GM12872 (cell line): ENCODE measurements around the gene CREG2.

Experiments used
- TF ChIP-seq, protein P1 (sequence below): IDR thresholded peaks from 3 replicates; pipeline ENCODE4 v1.5.1; 2011; ENCODE audit warnings: low read depth, mild to moderate bottlenecking, low read length, moderate library complexity; ENCODE audit not compliant: insufficient read depth

Gene CREG2

DNA sequence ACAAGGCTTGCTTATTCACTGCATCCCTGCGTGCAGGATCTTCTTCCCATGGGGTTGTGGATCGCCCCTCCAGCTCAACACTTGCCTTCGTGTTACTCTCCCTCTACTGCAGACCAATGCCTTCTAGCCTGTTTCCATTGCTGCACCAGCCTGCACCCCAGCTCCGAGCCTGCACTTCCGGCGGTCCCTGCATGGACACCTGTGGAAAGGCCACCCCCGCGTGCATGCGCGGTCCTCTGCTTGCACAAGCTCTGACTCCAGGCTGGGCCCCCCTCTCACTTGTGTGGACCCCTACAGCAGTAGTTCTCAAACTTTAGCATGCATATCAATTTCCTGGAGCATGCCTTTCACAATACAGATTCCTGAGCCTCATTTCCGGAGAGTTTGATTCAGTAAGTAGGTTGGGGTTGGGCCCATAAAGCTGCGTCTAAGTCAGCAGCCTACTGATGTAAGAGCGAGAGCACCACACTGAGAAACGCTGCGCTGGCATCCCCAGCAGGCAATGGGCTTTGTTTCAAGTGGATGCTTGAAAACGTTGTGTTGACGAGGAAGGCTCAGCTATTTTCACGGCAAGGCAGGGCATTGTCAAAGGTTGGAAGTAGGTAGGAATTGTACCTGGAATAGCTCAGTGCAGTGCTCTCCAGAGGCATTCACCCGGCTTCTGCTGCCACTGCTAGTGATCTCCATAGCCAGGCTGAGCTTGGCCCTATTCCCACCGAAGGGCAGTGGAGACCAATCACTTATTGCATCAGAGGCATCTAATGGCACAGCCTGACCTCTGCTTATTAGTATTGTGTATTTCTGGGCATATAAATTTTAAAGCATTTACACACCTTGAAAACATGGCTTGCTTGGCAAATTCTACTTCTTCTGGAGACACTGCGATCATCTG lies 32.6 kb downstream of the CREG2 start:
- TF ChIP-seq, protein P1, sequence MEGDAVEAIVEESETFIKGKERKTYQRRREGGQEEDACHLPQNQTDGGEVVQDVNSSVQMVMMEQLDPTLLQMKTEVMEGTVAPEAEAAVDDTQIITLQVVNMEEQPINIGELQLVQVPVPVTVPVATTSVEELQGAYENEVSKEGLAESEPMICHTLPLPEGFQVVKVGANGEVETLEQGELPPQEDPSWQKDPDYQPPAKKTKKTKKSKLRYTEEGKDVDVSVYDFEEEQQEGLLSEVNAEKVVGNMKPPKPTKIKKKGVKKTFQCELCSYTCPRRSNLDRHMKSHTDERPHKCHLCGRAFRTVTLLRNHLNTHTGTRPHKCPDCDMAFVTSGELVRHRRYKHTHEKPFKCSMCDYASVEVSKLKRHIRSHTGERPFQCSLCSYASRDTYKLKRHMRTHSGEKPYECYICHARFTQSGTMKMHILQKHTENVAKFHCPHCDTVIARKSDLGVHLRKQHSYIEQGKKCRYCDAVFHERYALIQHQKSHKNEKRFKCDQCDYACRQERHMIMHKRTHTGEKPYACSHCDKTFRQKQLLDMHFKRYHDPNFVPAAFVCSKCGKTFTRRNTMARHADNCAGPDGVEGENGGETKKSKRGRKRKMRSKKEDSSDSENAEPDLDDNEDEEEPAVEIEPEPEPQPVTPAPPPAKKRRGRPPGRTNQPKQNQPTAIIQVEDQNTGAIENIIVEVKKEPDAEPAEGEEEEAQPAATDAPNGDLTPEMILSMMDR = no peak

DNA sequence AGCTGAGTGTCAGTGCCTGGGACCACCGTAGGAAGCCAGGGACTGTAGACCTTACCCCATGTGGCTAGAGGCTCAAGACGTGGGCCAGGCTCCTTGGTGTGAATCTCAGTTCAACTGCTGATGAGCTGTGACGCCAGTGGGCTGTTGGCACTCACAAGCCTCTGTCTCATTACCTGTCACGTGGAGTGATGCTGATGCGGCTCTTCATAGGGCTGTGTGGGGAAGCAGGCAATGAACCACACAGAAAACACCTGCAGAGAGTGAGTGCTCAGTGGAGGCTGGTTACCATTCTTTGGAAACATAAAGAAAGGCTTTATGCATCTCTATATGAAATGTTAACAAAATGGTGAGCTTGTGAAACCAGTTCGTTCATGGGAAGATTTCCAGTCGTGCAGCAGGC lies 36.1 kb downstream of the CREG2 start:
- TF ChIP-seq, protein P1 = no peak

DNA sequence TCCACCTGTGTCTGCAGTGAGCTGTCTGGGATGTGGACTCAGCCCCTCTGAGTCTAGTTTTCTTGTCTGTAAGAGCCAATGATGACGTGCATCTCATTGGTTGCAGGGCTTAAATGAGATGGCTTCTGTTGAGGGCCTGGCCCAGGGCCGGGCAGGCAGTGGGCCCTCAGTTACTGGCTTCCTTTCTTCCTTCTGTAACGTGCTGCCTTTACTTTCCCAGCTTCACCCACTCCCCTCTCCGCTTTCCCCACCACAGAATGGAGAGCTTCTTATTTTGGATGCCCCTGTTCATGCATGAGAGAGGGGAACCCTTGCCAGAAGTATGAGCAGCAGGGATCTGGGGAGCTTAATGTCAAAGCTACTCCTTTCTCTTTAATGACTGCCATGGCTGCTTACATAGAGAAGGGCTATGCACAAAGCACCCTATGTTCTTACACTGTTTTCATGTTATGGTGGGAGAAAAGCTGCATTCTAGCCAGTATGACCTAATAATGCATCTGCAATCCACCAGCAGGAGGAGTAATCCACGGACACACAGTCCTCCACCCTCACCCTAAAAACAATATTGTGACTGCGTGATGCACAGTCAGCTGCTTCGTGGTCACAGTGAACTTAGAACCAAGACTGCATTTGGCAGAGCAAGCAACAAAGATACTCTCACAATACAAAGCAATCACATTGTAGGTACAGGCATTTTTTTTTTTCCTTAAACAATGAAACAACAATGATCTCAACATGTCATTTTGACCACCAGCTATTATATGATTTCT lies 37.2 kb downstream of the CREG2 start:
- TF ChIP-seq, protein P1 = 0 out of 3 replicates have a peak, but pooled peaks have one; percentile 7

DNA sequence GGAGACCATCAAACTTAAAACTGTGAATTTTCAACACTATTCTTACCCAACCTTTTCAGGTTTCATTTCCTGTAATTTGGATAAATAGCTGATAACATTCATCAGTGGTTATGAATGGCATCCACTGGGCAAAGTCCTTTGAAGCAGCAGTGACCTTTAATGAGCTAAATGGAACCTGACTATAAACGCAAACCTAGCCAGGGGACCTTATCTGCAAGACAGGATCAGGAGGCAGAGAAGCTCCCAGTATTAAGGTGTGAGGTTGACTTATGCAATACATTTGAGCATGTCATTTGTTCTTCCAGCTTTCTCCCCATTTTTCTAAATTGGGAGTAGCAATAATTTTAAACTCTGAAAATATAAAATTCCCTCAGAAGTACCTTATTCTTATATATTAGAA lies 38.4 kb downstream of the CREG2 start:
- TF ChIP-seq, protein P1 = no peak

DNA sequence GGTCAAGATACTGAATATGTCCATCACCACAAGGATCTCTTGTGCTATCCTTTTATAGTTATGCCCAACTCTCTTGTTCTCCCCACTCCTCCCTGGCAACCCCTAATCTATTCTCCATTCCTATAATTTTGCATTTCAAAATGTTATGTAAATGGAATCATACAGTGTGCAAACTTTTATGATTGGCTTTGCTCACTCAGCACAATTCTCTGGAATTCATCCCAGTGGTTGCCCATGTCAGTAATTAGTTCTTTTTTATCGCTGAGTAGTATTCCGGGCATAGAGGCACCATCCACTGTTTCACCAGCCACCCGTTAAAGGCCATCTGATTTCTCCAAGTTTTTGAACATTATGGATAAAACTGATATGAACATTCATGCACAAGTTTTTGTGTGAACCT lies 40.4 kb downstream of the CREG2 start:
- TF ChIP-seq, protein P1 = no peak

DNA sequence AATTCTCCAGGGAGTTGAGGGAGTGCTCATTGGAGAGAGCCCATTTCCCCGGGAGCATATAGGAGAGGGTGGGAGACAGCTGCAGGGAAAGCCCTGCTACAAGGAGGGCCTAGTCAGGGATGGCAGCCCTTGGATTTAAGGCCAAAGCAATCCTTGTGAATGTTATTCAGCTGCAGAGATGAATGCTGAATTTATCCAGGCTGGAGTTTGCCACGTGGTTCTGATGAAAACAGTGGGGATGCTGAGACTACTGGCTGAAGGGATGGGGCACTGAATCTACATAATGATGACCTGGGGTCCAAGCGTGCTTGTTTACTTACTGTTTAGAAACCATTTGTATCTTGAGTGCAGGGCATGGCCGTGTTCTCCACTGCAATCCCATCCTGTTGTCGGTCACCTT lies 43.2 kb downstream of the CREG2 start:
- TF ChIP-seq, protein P1 = no peak

DNA sequence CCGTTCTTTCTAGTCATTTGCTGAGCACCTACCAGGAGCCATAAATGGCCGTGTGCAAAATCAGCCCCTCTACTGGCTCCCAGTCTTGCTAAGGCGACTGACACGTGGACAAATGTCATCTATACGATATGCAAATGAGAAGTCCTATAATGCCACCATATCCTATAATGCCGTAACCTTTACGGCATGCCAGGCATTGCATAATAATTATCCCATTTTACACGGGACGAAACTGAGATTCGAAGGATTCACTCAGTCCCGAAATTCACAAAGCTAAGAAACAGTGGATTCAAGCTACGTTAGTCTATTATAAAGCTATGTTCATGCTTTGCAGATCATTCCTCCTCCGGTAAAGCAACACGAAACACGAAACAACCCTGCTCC lies 44.7 kb downstream of the CREG2 start:
- TF ChIP-seq, protein P1 = no peak
